NCI-H2171 (cell line): ENCODE measurements around the gene CRB1.

Experiments
- DNase-seq: peaks from one replicate; lab custom pipeline; 2025; lab: John Stamatoyannopoulos, UW

The CRB1 gene

GRCh38 chr1:197343663-197344273 lies 75.7 kb downstream of the CRB1 start:
- DNase-seq, result no peak

- DNase-seq, result no peak
Observed at GRCh38 chr1:197351821-197352440, 83.9 kb downstream of the CRB1 start.

DNA sequence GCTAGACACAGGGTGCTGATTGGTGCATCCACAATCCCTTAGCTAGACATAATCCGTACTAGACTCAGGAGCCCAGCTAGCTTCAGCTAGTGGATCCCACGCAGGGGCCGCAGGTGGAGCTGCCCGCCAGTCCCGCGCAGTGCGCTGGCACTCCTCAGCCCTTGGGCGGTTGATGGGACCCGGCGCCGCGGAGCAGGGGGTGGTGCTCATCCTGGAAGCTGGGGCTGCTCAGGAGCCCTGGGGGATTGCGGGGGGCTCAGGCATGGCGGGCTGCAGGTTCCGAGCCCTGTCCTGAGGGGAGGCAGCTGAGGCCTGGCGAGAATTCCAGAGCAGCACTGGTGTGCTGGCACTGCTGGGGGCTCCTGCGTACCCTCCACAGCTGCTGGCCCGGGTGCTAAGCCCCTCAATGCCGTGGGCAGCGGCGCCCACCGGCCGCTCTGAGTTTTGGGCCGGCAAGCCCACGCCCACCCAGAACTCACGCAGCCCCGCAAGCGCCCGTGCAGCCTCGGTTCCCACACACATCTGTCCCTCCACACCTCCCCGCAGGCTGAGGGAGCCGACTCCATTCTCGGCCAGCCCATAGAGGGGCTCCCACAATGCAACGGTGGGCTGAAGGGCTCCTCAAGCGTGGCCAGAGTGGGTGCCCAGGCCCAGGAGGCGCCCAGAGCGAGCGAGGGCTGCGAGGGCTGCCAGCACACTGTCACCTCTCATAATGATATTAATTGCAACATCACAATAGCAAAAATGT lies 87.4 kb downstream of the CRB1 start:
- no peak for DNase-seq

DNA sequence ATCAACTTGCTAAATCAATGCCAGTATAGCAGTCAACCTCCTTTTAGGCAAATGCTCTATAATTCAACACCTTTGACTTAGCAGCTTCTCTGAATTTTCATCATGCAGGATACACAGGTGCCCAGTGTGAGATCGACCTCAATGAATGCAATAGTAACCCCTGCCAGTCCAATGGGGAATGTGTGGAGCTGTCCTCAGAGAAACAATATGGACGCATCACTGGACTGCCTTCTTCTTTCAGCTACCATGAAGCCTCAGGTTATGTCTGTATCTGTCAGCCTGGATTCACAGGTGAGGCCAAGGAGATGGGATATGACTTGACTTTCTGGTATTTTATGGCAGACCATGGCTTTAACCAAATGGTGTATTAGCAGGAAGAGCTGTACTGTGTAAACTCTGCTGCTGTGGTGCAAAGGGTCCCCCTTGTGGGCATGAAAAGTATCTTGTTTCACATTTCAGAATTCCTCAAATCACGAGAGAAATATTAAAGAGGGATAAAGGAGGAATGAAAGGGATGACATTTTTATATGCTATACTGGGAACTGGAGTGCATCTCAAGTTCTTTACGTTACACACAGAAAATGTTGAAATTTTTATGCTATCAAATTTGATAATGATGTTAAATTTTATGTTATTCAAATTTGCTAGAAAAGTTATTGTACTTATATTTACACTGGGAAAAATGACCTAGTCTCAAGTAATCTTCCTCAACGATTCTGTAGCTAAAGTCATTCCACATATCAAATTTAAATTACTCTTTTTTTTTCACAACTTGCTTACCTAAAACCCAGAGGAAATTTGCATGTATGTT lies 88.9 kb downstream of the CRB1 start:
- no peak for DNase-seq

- DNase-seq, result no peak
Observed at GRCh38 chr1:197358959-197359358, 90.9 kb downstream of the CRB1 start.

GRCh38 chr1:197360068-197360467 lies 92.0 kb downstream of the CRB1 start:
- no peak for DNase-seq

GRCh38 chr1:197362871-197363270 lies 94.8 kb downstream of the CRB1 start:
- DNase-seq, result no peak

GRCh38 chr1:197363855-197364254 lies 95.8 kb downstream of the CRB1 start:
- no peak for DNase-seq

DNA sequence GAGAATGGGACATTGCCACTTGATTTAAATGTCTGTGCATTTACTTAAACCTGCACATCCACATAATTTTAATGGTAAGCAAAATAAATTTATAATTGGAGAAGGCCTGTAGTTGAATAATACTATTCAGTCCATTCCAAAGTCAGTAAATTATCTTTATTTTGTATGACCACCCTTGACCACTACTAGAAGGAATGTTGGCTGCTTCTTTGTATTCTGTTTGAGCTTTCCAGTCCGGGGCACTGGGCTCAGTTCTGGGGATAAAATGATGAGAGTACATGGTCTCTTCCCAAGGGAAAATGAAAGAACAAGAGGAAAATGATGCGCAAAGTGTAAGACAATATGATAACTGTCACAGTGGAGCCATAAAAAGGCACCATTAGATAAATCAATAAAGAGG lies 98.9 kb downstream of the CRB1 start:
- no peak for DNase-seq

GRCh38 chr1:197367627-197368026 lies 99.6 kb downstream of the CRB1 start:
- DNase-seq, result peak; percentile 64

DNA sequence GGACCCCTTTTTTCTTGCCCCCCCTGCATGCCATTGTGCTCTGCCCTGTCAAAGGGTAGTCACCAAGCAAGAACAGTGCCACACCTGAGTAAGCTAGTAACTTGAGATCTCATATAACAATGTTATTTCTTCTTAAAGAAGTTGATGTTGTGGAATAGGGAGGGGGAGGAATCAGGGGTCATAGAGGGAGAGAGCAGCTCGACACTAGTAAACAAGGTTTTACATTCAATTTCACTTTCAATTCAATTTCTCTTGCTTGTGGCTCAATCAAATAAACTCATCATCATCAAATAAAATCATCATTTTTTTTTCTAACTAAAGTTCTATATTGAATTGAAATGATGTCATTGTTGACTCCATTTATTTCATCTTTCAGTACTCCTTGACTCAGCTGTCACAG lies 106.4 kb downstream of the CRB1 start:
- DNase-seq, result no peak

- DNase-seq, result no peak
Observed at GRCh38 chr1:197384471-197384870, 116.4 kb downstream of the CRB1 start.

DNA sequence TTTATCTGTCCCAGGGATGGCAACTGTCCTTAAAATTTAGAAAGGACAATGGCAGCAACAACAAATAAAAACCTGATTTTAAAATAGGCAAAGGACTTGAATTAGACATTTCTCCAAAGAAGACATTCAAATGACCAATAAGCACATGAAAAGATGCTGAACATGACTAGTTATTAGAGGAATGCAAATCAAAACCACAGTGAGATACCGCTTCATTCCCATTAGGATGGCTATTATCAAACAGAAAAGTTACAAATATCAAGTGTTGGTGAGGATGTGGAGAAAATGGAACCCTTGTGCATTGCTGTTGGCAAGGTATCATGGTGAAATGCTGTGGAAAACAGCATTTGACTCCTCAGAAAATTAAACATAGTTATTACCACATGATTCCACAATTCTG lies 120.7 kb downstream of the CRB1 start:
- DNase-seq, result no peak

- no peak for DNase-seq
Observed at GRCh38 chr1:197390856-197391255, 122.8 kb downstream of the CRB1 start.

DNA sequence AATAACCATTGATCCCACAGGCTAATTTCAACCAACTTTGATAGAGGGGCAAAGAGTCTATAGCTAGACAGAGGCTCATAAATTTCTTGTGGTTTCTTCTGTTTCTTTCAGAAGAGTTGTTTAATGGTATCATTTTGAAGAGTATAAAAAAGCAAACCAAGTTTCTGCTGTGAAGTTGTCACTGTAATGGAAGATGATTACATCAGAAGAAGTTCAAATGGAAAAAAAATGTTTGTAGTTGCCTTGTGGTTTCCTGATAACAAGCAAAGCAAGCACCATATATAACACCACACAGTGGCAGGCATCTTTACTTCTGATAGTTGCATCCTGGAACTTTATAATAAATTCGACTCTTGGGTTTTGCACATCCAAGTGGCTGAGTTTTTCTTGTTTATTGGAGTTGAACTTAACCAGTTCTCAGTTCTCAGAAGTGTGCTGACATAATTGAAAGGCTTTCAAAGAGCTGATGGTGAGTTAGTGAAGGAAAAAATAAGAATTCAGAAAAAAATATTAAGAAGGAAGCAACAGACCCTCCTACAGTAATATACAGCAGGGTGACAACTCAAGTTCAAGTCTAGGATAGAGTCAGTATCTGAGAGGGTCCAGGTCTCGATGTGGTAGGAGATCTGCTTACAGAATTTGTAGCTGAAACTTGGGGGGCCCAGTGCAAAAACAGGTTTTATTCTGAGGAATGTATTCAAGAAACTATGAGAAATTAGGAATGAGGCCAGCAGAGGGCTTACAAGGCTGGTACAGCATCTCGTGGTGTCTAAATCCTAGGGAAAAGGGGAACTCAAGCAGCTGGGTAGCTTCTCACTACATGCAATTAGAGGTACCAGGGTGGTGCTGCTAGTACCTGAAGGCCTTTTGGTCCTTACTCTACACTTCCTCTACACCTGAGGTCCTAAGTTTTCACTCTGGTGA lies 123.5 kb downstream of the CRB1 start:
- no peak for DNase-seq

DNA sequence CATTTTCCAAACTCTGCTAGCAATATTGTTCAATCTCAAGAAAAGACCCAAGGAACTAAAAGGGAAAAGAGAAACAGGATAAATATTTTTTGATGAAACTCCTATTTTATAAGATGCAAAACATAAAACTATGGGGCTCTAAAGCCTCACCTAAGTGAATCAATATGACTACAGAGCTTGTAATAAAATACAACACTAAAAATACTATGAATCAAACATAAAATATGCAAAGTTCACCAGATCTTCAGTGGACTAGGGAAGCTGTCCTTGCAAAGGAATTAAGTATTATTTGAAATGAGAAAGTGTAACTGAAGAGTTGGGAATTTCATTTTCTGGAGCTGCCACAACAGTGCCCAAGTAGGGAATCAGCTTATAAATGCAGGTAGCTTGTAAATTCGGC lies 124.5 kb downstream of the CRB1 start:
- no peak for DNase-seq

DNA sequence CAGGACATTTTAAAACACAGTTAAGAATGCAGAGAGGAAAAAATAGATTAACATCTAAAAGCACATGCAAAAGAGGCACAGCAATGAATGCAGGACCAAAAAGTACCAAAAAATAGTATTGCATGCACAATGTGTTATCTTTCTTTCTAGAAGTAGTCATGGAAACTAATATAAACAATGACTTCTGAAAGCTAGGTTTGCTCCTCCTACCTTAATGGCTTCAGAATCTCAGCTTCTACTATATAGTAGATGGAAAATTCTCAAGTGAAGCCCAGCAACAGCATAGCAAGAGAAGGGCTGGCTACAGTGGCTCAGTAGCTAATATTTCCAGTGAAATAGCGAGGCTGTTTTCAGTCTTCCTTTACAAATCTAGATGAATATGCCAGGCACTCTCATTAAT lies 125.1 kb downstream of the CRB1 start:
- no peak for DNase-seq

GRCh38 chr1:197393772-197394171 lies 125.7 kb downstream of the CRB1 start:
- no peak for DNase-seq

GRCh38 chr1:197394831-197395608 lies 127.0 kb downstream of the CRB1 start:
- no peak for DNase-seq

DNA sequence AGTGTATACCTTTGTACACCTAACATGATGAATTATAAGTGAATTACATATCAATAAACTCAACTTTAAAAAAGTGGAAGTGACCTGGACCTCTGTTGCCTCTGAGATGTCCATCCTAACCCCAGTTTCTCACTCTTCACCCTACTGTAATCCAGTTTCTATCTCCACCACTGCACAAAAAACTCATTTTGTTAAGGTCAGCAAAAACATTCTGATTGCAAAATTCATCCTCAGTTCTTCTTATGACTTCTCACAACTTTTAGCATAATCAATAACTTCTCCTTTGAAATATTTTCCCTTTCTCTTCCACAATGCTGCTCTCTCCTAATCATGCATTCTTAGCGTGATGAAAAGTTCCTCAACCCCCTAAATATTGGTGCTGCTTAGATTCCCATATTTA lies 129.8 kb downstream of the CRB1 start:
- no peak for DNase-seq
